ENCODE measurements around the gene ZNF660. TPM values are rescaled to one million over a fixed set of nuclear protein-coding genes. Genes with fewer than 3 reads are reported as not detected.

The ZNF660 gene
- total RNA-seq, 1 experiment from 2014 or later: 0.02 TPM

GRCh38 chr3:44632193-44632592 is 47.4 kb downstream of the ZNF660 start:
- no peak for DNase-seq (ENCODE audit: low spot score)

GRCh38 chr3:44642337-44642736 is 57.6 kb downstream of the ZNF660 start:
- DNase-seq (ENCODE audit: low spot score): no peak

- DNase-seq (ENCODE audit: low spot score): no peak
Observed at GRCh38 chr3:44643024-44643423, 58.3 kb downstream of the ZNF660 start.

DNA sequence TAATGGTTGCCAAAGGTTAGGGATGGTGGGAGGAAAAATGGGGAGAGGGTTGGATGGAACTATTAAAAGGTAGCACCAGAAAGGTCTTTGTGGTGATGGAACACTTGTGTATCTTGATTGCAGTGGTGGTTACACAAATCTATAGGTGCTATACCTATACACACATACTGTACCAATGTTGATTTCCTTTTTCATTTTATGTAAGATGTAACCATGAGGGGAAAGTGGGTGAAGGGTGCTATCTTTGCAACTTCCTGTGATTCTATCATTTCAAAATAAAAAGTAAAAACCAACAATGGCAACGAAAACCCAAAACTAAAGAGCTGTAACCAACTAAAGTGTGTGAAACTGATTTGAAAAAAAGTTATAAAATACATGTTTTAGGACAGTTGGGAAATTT is 63.0 kb downstream of the ZNF660 start:
- no peak for DNase-seq (ENCODE audit: low spot score)

DNA sequence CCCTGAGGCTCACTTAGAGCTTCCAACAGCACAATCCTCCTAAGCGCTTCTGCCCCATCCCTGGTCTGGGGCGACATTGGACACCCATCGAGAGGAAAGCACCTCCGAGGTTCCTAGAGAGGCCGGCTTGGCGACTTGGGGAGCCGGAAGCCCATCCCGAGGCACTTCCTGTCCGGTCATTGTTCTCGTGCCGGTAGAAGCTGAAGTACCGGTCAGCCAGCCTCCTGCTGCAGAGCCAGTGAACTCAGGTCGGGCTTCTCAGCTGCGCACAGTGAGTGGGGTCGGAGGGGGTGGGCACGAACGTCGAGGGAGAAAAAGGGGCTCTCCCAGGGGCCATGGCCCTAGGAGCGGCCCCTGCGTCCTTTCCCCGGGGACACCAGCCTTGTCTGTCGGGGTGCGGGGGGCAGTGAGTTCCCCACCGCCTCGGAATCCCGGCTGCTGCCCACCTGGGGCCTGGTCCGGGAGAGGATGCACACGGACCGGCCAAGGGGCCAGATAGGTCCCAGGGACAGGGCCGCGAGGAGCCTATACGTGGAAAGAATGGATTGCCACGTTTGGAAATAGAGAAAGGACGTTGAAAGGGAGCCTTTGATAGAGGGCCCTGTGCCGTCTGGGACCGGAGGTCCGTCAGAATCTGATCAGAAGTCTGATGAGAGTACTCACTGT is 63.9 kb downstream of the ZNF660 start, which contains the start of gene ZNF35:
TSS of gene ZNF35 (plus strand) at position 169 of the 666 bp plus-strand sequence. CDS start 2,336 bp downstream, outside the sequence.
- peak; percentile 68 for DNase-seq (ENCODE audit: low spot score)

Other genes starting within 250 kb of the ZNF660 start
- 21.9 and 24.9 TPM in 2 replicates for gene TCAIM, start 246.2 kb upstream of the ZNF660 start, total RNA-seq (2014; rRNA removed; shearing (Covaris generic))
- 1.2 and 2.0 TPM in 2 replicates for gene ZNF445, start 107.3 kb upstream of the ZNF660 start, total RNA-seq (2014; rRNA removed; shearing (Covaris generic))
- 0.99 and 1.4 TPM in 2 replicates for gene ZKSCAN7, start 29.8 kb upstream of the ZNF660 start, total RNA-seq (2014; rRNA removed; shearing (Covaris generic))
- 6.6 and 7.1 TPM in 2 replicates for gene ZNF197, start 40.1 kb downstream of the ZNF660 start, total RNA-seq (2014; rRNA removed; shearing (Covaris generic))
- 11.0 and 14.1 TPM in 2 replicates for gene ZNF35, start 63.8 kb downstream of the ZNF660 start, total RNA-seq (2014; rRNA removed; shearing (Covaris generic))
- gene ZNF502, start 127.7 kb downstream of the ZNF660 start, total RNA-seq (2014; rRNA removed; shearing (Covaris generic)): 1.0 and 2.1 TPM in 2 replicates
- gene ZNF501, start 144.7 kb downstream of the ZNF660 start, total RNA-seq (2014; rRNA removed; shearing (Covaris generic)): 1.7 and 1.9 TPM in 2 replicates
- gene KIAA1143, start 176.7 kb downstream of the ZNF660 start, total RNA-seq (2014; rRNA removed; shearing (Covaris generic)): 10.4 and 10.6 TPM in 2 replicates
- 11.1 and 15.7 TPM in 2 replicates for gene KIF15, start 176.8 kb downstream of the ZNF660 start, total RNA-seq (2014; rRNA removed; shearing (Covaris generic))

Data from H4 (cell line).